ENCODE measurements around the gene PEF1.

DNA sequence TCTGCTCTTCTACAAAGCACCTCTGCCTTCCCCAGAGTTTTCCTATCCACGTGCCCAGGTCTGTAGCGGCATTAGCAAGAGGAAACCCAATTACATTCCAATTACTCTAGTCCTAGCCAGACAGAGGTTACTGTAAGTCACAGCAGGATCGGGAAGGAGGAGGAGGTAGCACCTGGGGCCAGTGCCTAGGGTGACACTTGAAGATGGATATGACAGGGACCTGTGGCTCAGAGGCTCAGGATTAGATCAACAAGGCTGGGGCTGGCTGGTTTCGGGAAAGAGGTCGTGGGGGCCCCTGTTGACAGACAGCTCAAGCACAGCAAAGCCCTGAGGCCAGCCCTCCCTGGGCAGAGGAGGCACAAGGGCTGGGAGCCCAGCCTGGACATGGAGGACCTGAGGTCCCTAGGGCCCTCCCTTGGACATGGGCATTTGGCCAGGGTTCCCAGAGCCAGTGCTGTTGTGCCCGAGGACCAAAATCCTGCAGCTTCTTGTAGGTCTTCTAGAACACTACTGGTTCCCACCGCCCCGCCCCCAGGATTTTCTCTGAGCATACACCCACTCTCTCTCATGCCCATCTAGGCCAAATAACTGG is 30.2 kb downstream of the PEF1 start:
- TF ChIP-seq, protein P1, sequence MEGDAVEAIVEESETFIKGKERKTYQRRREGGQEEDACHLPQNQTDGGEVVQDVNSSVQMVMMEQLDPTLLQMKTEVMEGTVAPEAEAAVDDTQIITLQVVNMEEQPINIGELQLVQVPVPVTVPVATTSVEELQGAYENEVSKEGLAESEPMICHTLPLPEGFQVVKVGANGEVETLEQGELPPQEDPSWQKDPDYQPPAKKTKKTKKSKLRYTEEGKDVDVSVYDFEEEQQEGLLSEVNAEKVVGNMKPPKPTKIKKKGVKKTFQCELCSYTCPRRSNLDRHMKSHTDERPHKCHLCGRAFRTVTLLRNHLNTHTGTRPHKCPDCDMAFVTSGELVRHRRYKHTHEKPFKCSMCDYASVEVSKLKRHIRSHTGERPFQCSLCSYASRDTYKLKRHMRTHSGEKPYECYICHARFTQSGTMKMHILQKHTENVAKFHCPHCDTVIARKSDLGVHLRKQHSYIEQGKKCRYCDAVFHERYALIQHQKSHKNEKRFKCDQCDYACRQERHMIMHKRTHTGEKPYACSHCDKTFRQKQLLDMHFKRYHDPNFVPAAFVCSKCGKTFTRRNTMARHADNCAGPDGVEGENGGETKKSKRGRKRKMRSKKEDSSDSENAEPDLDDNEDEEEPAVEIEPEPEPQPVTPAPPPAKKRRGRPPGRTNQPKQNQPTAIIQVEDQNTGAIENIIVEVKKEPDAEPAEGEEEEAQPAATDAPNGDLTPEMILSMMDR (IDR thresholded peaks at IDR 0.05), result no peak
- no peak for TF ChIP-seq POLR2A (IDR thresholded peaks at IDR 0.05)
